HG03378 (cell line): Measurements from ENCODE around the gene IL21.
"Not testable (repeated sequence)": the region's sequence is repeated elsewhere in the genome, so short reads cannot be mapped to it uniquely, and the experiment has no call there.

Experiments
- ATAC-seq: cut with Tn5 transposase; IDR thresholded peaks from one replicate; pipeline ENCODE4 v1.9.1; 2021; ENCODE audit warnings: mild to moderate bottlenecking, moderate library complexity; ENCODE audit not compliant: unreplicated experiment

The IL21 gene

GRCh38 chr4:122583906-122584305 is 37.0 kb downstream of the IL21 start:
- ATAC-seq: no peak

- ATAC-seq: peak; percentile 83
Observed at GRCh38 chr4:122577808-122578781, 42.8 kb downstream of the IL21 start.

- no peak for ATAC-seq
Observed at GRCh38 chr4:122577189-122577553, 43.7 kb downstream of the IL21 start.

- peak; percentile 67 for ATAC-seq
Observed at GRCh38 chr4:122576261-122577188, 44.3 kb downstream of the IL21 start.

- ATAC-seq: not testable (repeated sequence)
Observed at GRCh38 chr4:122574347-122574746, 46.5 kb downstream of the IL21 start.

- ATAC-seq: no peak
Observed at GRCh38 chr4:122562449-122562848, 58.4 kb downstream of the IL21 start.
